Spleen (tissue), 11 donors: ENCODE data around the gene ASF1A. TPM values are rescaled to one million over a fixed set of nuclear protein-coding genes. Genes with fewer than 3 reads are reported as not detected.
"Not testable (repeated sequence)": the region's sequence is repeated elsewhere in the genome, so short reads cannot be mapped to it uniquely, and the experiment has no call there.

Experiments used
- DNase-seq: peaks from one replicate; pipeline ENCODE4 v3.0.0-alpha.2; 2020
- H3K27ac ChIP-seq, 8 donors: fragments of 200-600 bp; sonication (generic) in 7 of 8; 1 replicate in 4 of 8; 2 replicates in 4 of 8; pipeline versions ENCODE4 v1.5.0 to v1.8.0; 2016 to 2021; ENCODE audit warnings: inconsistent platforms in 4 of 8, mild to moderate bottlenecking in 4 of 8, moderate library complexity in 1 of 8
- H3K27me3 ChIP-seq, 7 donors: fragments of 200-600 bp; sonication (generic) in 6 of 7; replicated peaks in 1 of 7; 1 replicate in 4 of 7; 2 replicates in 3 of 7; pipeline versions ENCODE4 v1.5.0 to v1.8.0; 2016 to 2021; ENCODE audit warnings: inconsistent platforms in 3 of 7, mild to moderate bottlenecking in 1 of 7
- H3K36me3 ChIP-seq, 6 donors: fragments of 200-600 bp; sonication (generic) in 5 of 6; 1 replicate in 4 of 6; 2 replicates in 2 of 6; pipeline versions ENCODE4 v1.5.0 to v1.8.0; 2016 to 2021; ENCODE audit warnings: inconsistent platforms in 2 of 6
- H3K4me1 ChIP-seq, 6 donors: fragments of 200-600 bp; sonication (generic) in 5 of 6; 1 replicate in 3 of 6; 2 replicates in 3 of 6; pipeline versions ENCODE4 v1.5.0 to v1.8.0; 2016 to 2021; ENCODE audit warnings: inconsistent platforms in 3 of 6
- H3K4me3 ChIP-seq, 8 donors: fragments of 200-600 bp; sonication (generic) in 7 of 8; 1 replicate in 4 of 8; 2 replicates in 4 of 8; pipeline versions ENCODE4 v1.5.0 to v1.8.0; 2016 to 2021; ENCODE audit warnings: inconsistent platforms in 4 of 8, mild to moderate bottlenecking in 4 of 8, moderate library complexity in 2 of 8
- H3K9me3 ChIP-seq, 8 donors: fragments of 200-600 bp; sonication (generic) in 7 of 8; 1 replicate in 4 of 8; 2 replicates in 4 of 8; pipeline versions ENCODE4 v1.5.0 to v1.8.0; 2016 to 2021; ENCODE audit warnings: inconsistent platforms in 4 of 8
- CTCF ChIP-seq, 11 experiments: fragments of 200-600 bp in 7 of 11; fragments of 450-650 bp in 4 of 11; sonication (generic) in 4 of 11; IDR thresholded peaks in 8 of 11; conservative IDR thresholded peaks in 3 of 11; 1 replicate in 7 of 11; 2 replicates in 4 of 11; pipeline versions ENCODE4 v1.4.0 to v1.8.0; 2016 to 2021; ENCODE audit warnings: antibody characterized with exemption in 11 of 11, inconsistent platforms in 4 of 11, mild to moderate bottlenecking in 1 of 11
- POLR2A ChIP-seq, 3 donors: fragments of 450-650 bp; IDR thresholded peaks; one replicate each; pipeline ENCODE4 v1.5.1; 2017; ENCODE audit warnings: antibody characterized with exemption in 3 of 3, mild to moderate bottlenecking in 1 of 3
- POLR2AphosphoS5 ChIP-seq, 3 donors: sonication (generic); formaldehyde crosslinking; IDR thresholded peaks; one replicate each; pipeline ENCODE4 v1.5.1; 2017; ENCODE audit warnings: antibody characterized with exemption in 3 of 3
- WGBS, 5 donors: extraction: QIAGEN DNeasy Blood & Tissue Kit in 3 of 5; methylation state at CpG; one replicate each; pipeline versions ENCODE4 v1.1.5 to v1.1.7; 2013 to 2018; 5-methylcytosine and 5-hydroxymethylcytosine counted together
- intact Hi-C: fragments of 100-400 bp; cut with DNase I; formaldehyde crosslinking; loops from one replicate; pipeline ENCODE4 v1.15.0; 2023; ENCODE audit warnings: low total_unique reads
- polyA plus RNA-seq, 3 donors: library from polyadenylated mRNA; stranded (reverse); fragments of 200-250 nt; gene quantifications; one replicate each; pipeline ENCODE4 v1.2.1, GENCODE V29; 2013
- total RNA-seq, 7 donors: library from RNA; depleted of rRNA in 3 of 7; stranded (reverse); fragments of >200 nt in 3 of 7; fragmentation: NEBNext Ultra II Directional in 4 of 7; extraction: Animal tissue kit (Norgen Biotek cat#: 25700) in 4 of 7; gene quantifications; one replicate each; pipeline versions ENCODE4 v1.1.0 to v1.2.1, GENCODE V29; 2016 to 2021
- donor health status: healthy with polysubstance abuse.
- donor health status: DM: no; HTN: no; CAD: no; lungs with moderate emphysema.
- donor health status: DM: no; HTN: no; CAD: no.
- donor health status: Bipolar disorder and iron deficiency.
- donor health status: healthy.
- donor health status: DM: no; HTN: no; CAD: no.
- donor health status: DM: yes; HTN: yes; CAD: no.

The ASF1A gene
- total and polyA plus RNA-seq, 10 donors, result 16.3 to 27.2 (median 17.2) TPM

GRCh38 chr6:118862443-118862842 lies 31.5 kb upstream of the ASF1A start:
- TF ChIP-seq CTCF (IDR thresholded peaks at IDR 0.05 in 8 of 11, conservative IDR thresholded peaks at IDR 0.05 in 3 of 11) (no peak), POLR2A (IDR thresholded peaks at IDR 0.05) (no peak), POLR2AphosphoS5 (IDR thresholded peaks at IDR 0.05) (no peak)
- Histone ChIP-seq H3K27ac (no peak overlapping the region), H3K27me3 (no peaks in the 10 kb centered on the region), H3K9me3 (peaks cover 0 to 26% (median 12%) of the 10 kb centered on the region in 8 donors), H3K36me3 (peaks cover 0 to 19% (median 1%) of the 10 kb centered on the region in 6 donors), H3K4me1 (peaks cover 0 to 36% (median 14%) of the 10 kb centered on the region in 6 donors), H3K4me3 (no peak overlapping the region)
- 80 to 100% (median 98%) methylated on average over 4 of the region's 4 CpGs for WGBS, 5 donors
- DNase-seq, result no peak
- intact Hi-C loops, result no loop called here

DNA sequence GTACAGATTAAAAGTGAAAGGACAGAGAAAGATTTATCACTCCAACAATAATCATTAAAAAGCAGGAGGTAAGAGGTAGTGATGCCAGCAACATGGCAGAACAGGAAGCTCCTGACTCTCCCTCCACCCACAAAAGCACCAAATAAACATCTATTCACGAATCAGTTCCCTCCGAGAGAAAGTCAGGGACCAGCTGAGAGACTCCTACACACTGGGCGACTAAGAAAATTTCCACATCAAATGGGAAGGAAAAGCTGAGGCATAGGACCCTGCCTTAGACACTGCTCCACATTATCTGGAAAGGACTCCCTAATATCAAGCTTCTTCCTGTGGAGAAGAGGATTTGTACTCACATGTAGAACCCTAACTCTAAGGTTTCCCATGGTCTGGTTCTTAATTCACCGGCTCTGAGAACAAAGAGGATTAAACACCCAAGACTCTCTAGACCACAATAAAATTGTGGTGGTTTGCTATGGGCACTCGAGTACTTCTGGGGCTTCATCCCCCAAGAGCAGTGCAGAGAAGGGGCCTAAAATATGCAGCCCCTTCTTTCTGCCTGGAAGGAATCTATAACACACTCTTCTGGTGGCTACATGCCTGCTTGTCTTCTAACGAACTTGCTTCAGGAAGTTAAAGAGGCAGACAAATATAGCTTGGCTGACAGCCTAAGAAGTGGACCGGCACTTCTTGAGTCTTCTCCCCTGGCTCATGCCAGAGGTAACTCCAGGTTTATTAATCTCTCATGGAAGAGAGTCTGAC lies 29.4 kb upstream of the ASF1A start:
- DNase-seq, result no peak
- Histone ChIP-seq H3K27ac (no peak overlapping the region), H3K4me3 (no peak overlapping the region), H3K36me3 (peaks cover 0 to 19% (median 1%) of the 10 kb centered on the region in 6 donors), H3K9me3 (peaks cover 0 to 33% (median 15%) of the 10 kb centered on the region in 8 donors), H3K4me1 (peaks cover 0 to 28% (median 12%) of the 10 kb centered on the region in 6 donors), H3K27me3 (no peaks in the 10 kb centered on the region)
- WGBS, 5 donors, result 36 to 42% (median 39%) methylated on average over 7 of the region's 7 CpGs
- intact Hi-C loops, result no loop called here
- TF ChIP-seq POLR2A (IDR thresholded peaks at IDR 0.05) (no peak), CTCF (IDR thresholded peaks at IDR 0.05 in 8 of 11, conservative IDR thresholded peaks at IDR 0.05 in 3 of 11) (no peak), POLR2AphosphoS5 (IDR thresholded peaks at IDR 0.05) (no peak)

GRCh38 chr6:118865100-118865391 lies 28.9 kb upstream of the ASF1A start:
- TF ChIP-seq POLR2A (IDR thresholded peaks at IDR 0.05) (no peak), CTCF (IDR thresholded peaks at IDR 0.05 in 8 of 11, conservative IDR thresholded peaks at IDR 0.05 in 3 of 11) (no peak), POLR2AphosphoS5 (IDR thresholded peaks at IDR 0.05) (no peak)
- Histone ChIP-seq H3K27ac (no peak overlapping the region), H3K9me3 (peaks cover 0 to 37% (median 15%) of the 10 kb centered on the region in 8 donors), H3K4me3 (no peak overlapping the region), H3K36me3 (peaks cover 0 to 19% (median 1%) of the 10 kb centered on the region in 6 donors), H3K4me1 (peaks cover 0 to 24% (median 12%) of the 10 kb centered on the region in 6 donors), H3K27me3 (no peaks in the 10 kb centered on the region)
- intact Hi-C loops, result no loop called here
- 16 to 42% (median 37%) methylated on average over 2 of the region's 2 CpGs for whole genome bisulfite sequencing, 5 donors
- no peak for DNase-seq

- H3K4me1 ChIP-seq, result peaks cover 0 to 32% (median 12%) of the 10 kb centered on the region in 6 donors
- WGBS, 5 donors, result 97 to 99% (median 98%) methylated on average over 4 of the region's 4 CpGs
- no peaks in the 10 kb centered on the region for H3K27me3 ChIP-seq
- no peak for DNase-seq
- TF ChIP-seq CTCF (IDR thresholded peaks at IDR 0.05 in 8 of 11, conservative IDR thresholded peaks at IDR 0.05 in 3 of 11) (no peak), POLR2A (IDR thresholded peaks at IDR 0.05) (no peak), POLR2AphosphoS5 (IDR thresholded peaks at IDR 0.05) (no peak)
- no peak overlapping the region for H3K27ac ChIP-seq
- peaks cover 0 to 21% (median 3%) of the 10 kb centered on the region in 8 donors for H3K9me3 ChIP-seq
- peaks cover 0 to 4% (median 0%) of the 10 kb centered on the region in 6 donors for H3K36me3 ChIP-seq
- no peak overlapping the region for H3K4me3 ChIP-seq
- intact Hi-C loops, result no loop called here
Measured at GRCh38 chr6:118867181-118867580, 26.8 kb upstream of the ASF1A start.

- H3K27me3 ChIP-seq, DNase-seq, H3K4me3 ChIP-seq, H3K36me3 ChIP-seq, intact Hi-C loops, H3K27ac ChIP-seq: not testable (repeated sequence)
- peaks cover 0 to 31% (median 12%) of the 10 kb centered on the region in 6 donors for H3K4me1 ChIP-seq
- 90 to 97% (median 95%) methylated on average over 2 of the region's 2 CpGs for WGBS, 5 donors
- peaks cover 0 to 21% (median 3%) of the 10 kb centered on the region in 8 donors for H3K9me3 ChIP-seq
Measured at GRCh38 chr6:118868901-118869300, 25.1 kb upstream of the ASF1A start.
